Adipocyte (in vitro differentiated cells): ENCODE results near the gene PRSS58.

Experiments used
- DNase-seq: peaks from one replicate; pipeline ENCODE4 v3.0.0-alpha.2; 2015; ENCODE audit warnings: low read depth
- H3K27me3 ChIP-seq: replicated peaks from 2 replicates; pipeline ENCODE4 v1.7.0; 2013; ENCODE audit warnings: mild to moderate bottlenecking, low read length, moderate library complexity; ENCODE audit not compliant: control insufficient read depth, insufficient read depth
- H3K36me3 ChIP-seq: 2 replicates; pipeline ENCODE4 v1.7.0; 2013; ENCODE audit warnings: low read length, mild to moderate bottlenecking, moderate library complexity; ENCODE audit not compliant: control insufficient read depth, insufficient read depth, severe bottlenecking
- H3K4me1 ChIP-seq: 2 replicates; pipeline ENCODE4 v1.7.0; 2013; ENCODE audit warnings: mild to moderate bottlenecking, low read length, moderate library complexity; ENCODE audit not compliant: control insufficient read depth, insufficient read depth
- H3K4me3 ChIP-seq: 2 replicates; pipeline ENCODE4 v1.7.0; 2013; ENCODE audit warnings: mild to moderate bottlenecking, low read length, moderate library complexity
- H3K9ac ChIP-seq: 2 replicates; pipeline ENCODE4 v1.7.0; 2013; ENCODE audit warnings: mild to moderate bottlenecking, low read length, moderate library complexity
- H3K9me3 ChIP-seq: 2 replicates; pipeline ENCODE4 v1.7.0; 2013; ENCODE audit warnings: mild to moderate bottlenecking, low read length, moderate library complexity; ENCODE audit not compliant: control insufficient read depth

The PRSS58 gene, protein sequence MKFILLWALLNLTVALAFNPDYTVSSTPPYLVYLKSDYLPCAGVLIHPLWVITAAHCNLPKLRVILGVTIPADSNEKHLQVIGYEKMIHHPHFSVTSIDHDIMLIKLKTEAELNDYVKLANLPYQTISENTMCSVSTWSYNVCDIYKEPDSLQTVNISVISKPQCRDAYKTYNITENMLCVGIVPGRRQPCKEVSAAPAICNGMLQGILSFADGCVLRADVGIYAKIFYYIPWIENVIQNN

DNA sequence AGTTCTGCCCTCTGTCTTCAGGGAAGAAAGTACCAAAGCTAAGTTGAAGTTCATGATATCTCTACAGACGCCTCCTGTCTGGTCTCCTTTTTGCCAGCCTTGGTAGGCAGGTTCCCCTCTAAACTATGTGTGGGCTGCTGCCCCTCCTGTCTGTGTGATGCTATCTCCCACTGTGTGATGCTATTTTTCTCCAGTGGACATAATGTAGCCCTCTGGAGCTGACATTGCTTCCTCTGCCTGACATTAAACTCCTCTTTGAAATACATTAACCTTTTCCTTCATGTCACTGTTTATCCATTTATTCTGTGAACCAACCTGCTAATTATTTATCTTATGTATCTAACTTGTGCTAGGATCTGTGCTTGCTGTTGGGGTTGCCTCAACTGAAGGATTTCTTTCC is at the start of gene PRSS58:
Gene PRSS58 (minus strand): TSS at position 101 of the 400 bp plus-strand sequence. CDS start 351 bp downstream, outside the sequence.
- Histone ChIP-seq H3K27me3 (no peaks in the 10 kb centered on the region), H3K9me3 (peaks cover 12% of the 10 kb centered on the region), H3K4me1 (peaks cover 9% of the 10 kb centered on the region), H3K36me3 (no peaks in the 10 kb centered on the region), H3K9ac (no peak within 1 kb of the TSS), H3K4me3 (no peak within 1 kb of the TSS)
- no peak for DNase-seq

DNA sequence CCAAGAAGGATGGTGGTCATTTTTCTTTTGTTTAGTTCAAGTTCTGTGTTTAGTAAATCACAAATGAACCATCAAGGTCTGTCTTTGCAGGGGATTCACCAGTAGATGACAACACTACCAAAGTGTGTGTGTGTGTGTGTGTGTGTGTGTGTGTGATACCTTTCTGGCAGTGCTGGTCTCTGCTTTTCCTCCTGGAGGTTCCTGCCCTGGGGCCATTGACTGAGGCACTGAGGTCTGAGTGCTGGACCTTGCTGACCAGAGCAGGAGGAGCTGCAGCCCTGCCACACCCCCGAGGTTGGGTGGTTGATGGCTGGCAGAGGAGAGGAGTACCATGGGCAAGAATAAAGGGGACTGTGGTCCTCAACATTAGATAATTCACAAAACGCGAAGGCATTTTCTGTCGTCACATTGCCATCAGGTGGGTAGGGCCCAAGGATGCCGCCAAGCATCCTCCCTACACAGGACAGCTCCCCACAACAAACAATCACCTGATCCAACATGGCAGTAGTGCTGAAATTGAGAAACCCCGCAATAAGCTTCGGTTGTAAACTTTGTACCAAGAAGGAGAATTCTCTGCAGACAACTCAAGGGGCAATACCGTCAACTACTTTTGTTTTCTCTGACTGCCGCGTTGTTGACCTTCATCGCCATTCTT is 49.5 kb upstream of the PRSS58 start:
- Histone ChIP-seq H3K27me3 (peaks cover 33% of the 10 kb centered on the region), H3K4me3 (no peak overlapping the region), H3K4me1 (no peaks in the 10 kb centered on the region), H3K9me3 (no peaks in the 10 kb centered on the region), H3K36me3 (no peaks in the 10 kb centered on the region), H3K9ac (no peak overlapping the region)
- DNase-seq, result no peak

DNA sequence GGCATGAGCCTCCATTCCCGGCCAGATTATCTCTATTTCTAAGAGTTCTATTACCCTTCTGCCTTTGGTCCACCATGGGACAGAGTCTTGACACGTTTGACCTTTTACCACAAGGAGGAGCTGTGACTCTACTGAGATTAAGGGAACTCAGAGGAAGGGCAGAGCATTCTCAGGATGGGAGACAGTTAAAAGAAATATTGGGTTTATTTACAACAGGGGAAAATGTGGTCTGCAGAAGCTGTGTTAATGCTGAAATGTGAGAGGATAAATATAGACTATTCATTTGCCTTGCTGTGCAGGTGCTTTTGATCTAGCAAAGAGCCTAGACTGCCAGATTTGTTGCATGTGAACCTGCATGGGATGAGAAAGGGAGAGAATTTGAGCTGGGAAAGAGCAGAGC is 45.8 kb upstream of the PRSS58 start:
- Histone ChIP-seq H3K9ac (no peak overlapping the region), H3K36me3 (no peaks in the 10 kb centered on the region), H3K27me3 (peaks cover 30% of the 10 kb centered on the region), H3K9me3 (no peaks in the 10 kb centered on the region), H3K4me3 (no peak overlapping the region), H3K4me1 (no peaks in the 10 kb centered on the region)
- peak; percentile 24 for DNase-seq

DNA sequence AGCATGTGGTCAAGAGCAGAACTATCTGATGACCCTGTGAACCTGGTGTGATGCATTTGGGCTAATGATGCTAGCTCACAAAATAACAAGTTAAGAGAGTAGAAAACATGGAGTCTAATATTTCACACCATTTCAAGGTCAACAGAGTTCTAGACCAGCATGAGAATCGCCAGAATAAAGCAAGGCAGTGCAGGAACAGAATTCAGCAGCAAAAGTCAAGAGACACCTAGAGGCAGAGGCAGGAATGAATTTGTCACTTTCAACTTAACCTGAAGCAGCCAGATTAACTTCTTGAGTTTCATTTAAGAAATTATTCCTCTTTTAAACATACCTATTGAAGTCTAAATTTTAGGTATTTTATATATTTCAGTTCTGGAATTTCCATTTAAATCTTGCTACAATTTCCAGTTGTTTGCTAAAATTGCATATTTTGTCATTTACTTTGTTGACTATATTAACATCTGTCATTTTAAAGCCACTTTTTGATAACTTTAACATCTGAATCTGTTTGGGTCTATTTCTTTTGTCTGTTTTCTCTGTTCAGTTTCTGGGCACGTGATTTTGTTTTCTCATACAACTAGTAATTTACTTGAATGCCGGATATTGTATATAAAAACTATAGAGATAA is 44.2 kb upstream of the PRSS58 start:
- no peaks in the 10 kb centered on the region for H3K36me3 ChIP-seq
- no peak overlapping the region for H3K4me3 ChIP-seq
- no peaks in the 10 kb centered on the region for H3K9me3 ChIP-seq
- H3K4me1 ChIP-seq, result no peaks in the 10 kb centered on the region
- peak; percentile 17 for DNase-seq
- no peak overlapping the region for H3K9ac ChIP-seq
- H3K27me3 ChIP-seq, result peaks cover 25% of the 10 kb centered on the region

GRCh38 chr7:142301299-142301698 is 43.4 kb upstream of the PRSS58 start:
- Histone ChIP-seq H3K4me3 (no peak overlapping the region), H3K36me3 (no peaks in the 10 kb centered on the region), H3K9me3 (no peaks in the 10 kb centered on the region), H3K4me1 (no peaks in the 10 kb centered on the region), H3K27me3 (peaks cover 25% of the 10 kb centered on the region), H3K9ac (no peak overlapping the region)
- no peak for DNase-seq

- Histone ChIP-seq H3K4me1 (no peaks in the 10 kb centered on the region), H3K27me3 (peaks cover 31% of the 10 kb centered on the region), H3K36me3 (no peaks in the 10 kb centered on the region), H3K4me3 (no peak overlapping the region), H3K9ac (no peak overlapping the region), H3K9me3 (no peaks in the 10 kb centered on the region)
- no peak for DNase-seq
These were observed 42.8 kb upstream of the PRSS58 start for GRCh38 chr7:142300689-142301088.

- no peak for DNase-seq
- no peaks in the 10 kb centered on the region for H3K9me3 ChIP-seq
- H3K9ac ChIP-seq, result no peak overlapping the region
- H3K36me3 ChIP-seq, result no peaks in the 10 kb centered on the region
- H3K27me3 ChIP-seq, result peaks cover 28% of the 10 kb centered on the region
- H3K4me3 ChIP-seq, result no peak overlapping the region
- no peaks in the 10 kb centered on the region for H3K4me1 ChIP-seq
These were observed 41.5 kb upstream of the PRSS58 start for GRCh38 chr7:142299237-142299781.

DNA sequence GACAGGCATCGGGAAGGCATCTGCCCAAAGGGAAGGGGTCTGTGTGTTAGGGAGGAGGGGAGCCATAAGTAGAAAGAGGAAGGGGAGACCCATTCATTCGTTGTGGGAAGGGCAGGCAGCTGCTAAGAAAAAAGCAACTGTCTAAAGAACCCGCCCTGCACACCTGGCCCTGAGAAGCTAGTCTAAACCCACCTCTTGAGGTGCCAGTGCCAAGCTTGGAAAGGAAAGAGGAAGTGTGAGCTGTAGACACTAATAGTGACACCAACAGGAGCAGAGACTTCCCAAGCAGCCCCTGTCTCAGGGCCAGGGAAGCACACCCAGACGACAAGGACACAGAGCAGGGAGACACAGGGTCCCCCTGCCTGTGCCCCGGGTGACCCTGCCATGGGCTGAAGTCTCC is 40.8 kb upstream of the PRSS58 start:
- Histone ChIP-seq H3K9ac (no peak overlapping the region), H3K4me3 (no peak overlapping the region), H3K9me3 (no peaks in the 10 kb centered on the region), H3K27me3 (peaks cover 23% of the 10 kb centered on the region), H3K4me1 (no peaks in the 10 kb centered on the region), H3K36me3 (no peaks in the 10 kb centered on the region)
- DNase-seq, result no peak

DNA sequence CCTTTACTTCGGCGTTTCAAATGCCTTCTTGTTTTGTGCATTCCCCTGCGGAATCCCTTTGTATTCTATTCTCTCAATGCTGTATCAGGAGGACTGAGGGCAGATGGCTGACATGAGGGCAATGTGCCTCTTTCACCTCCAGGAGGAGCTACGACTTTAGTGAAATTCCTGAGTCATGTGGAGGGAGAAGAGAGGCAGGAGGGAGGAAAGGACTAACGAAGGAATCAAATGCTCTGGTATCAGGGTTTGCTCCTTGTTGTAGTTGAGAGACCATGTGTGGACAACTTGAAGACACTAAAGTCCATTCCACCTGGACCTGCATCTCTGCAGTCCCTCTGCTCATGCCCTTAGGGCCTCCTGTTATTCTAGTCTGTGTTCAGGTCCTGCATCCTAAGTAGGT is 40.2 kb upstream of the PRSS58 start:
- Histone ChIP-seq H3K27me3 (peaks cover 23% of the 10 kb centered on the region), H3K4me3 (no peak overlapping the region), H3K9ac (no peak overlapping the region), H3K9me3 (no peaks in the 10 kb centered on the region), H3K36me3 (no peaks in the 10 kb centered on the region), H3K4me1 (no peaks in the 10 kb centered on the region)
- DNase-seq, result no peak

- no peak for DNase-seq
- Histone ChIP-seq H3K4me1 (no peaks in the 10 kb centered on the region), H3K4me3 (no peak overlapping the region), H3K27me3 (no peaks in the 10 kb centered on the region), H3K36me3 (no peaks in the 10 kb centered on the region), H3K9ac (no peak overlapping the region), H3K9me3 (peaks cover 14% of the 10 kb centered on the region)
These were observed 22.4 kb upstream of the PRSS58 start for GRCh38 chr7:142280263-142280662.

DNA sequence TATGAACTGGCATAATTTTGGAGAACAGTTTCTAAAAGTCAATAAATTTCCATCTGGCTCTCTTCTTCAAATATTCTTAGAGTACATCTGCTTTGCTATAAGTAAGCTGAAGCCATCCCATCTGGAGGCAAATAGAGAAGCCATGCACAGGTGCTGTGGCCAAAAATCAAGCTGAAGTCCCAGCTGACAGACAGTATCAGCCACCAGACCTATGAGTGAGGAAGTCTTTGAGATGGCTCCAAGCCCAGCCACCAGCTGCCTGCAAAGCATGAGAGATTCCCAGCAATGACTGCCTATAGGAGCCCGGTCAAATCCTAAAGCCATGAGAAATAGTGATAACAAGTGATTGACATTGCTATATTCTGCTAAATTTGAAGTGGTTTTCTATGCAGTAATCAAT is 21.7 kb upstream of the PRSS58 start:
- no peak for DNase-seq
- no peaks in the 10 kb centered on the region for H3K4me1 ChIP-seq
- no peak overlapping the region for H3K9ac ChIP-seq

More for the DNA sequence above, 21.7 kb upstream of the PRSS58 start:
- no peaks in the 10 kb centered on the region for H3K27me3 ChIP-seq
- H3K9me3 ChIP-seq, result peaks cover 19% of the 10 kb centered on the region
- H3K4me3 ChIP-seq, result no peak overlapping the region
- no peaks in the 10 kb centered on the region for H3K36me3 ChIP-seq
